K562 (cell line): ENCODE measurements around the gene ACER3. TPM values are rescaled to one million over a fixed set of nuclear protein-coding genes. Genes with fewer than 3 reads are reported as not detected.

ENCODE experiments used
- DIDO1 ChIP-seq: fragments of 450-650 bp; IDR thresholded peaks from 2 replicates; pipeline ENCODE4 v1.6.1; 2016; ENCODE audit warnings: low read depth, missing biosample characterization, missing genetic modification characterization
- ELF2 ChIP-seq: fragments of 250-450 bp; sonication (Bioruptor Pico); IDR thresholded peaks from 2 replicates; pipeline ENCODE4 v1.5.0; 2021; ENCODE audit warnings: mild to moderate bottlenecking
- GABPB2 ChIP-seq: fragments of 250-450 bp; sonication (Bioruptor Pico); conservative IDR thresholded peaks from 2 replicates; pipeline ENCODE4 v1.5.1; 2021; ENCODE audit warnings: mild to moderate bottlenecking
- HDAC3 ChIP-seq: fragments of 450-650 bp; IDR thresholded peaks from 2 replicates; pipeline ENCODE4 v1.6.1; 2018; ENCODE audit warnings: borderline replicate concordance, mild to moderate bottlenecking, moderate library complexity; ENCODE audit not compliant: partially characterized antibody
- HMG20B ChIP-seq: fragments of 250-450 bp; sonication (Bioruptor Pico); IDR thresholded peaks from 2 replicates; pipeline ENCODE4 v1.5.0; 2021; ENCODE audit warnings: mild to moderate bottlenecking
- NELFE ChIP-seq: IDR thresholded peaks from 2 replicates; pipeline ENCODE4 v1.6.1; 2011; ENCODE audit warnings: mild to moderate bottlenecking; ENCODE audit not compliant: insufficient read depth, insufficient read length
- NFIX ChIP-seq: fragments of 250-450 bp; sonication (Bioruptor Pico); IDR thresholded peaks from 2 replicates; pipeline ENCODE4 v1.4.0; 2020; ENCODE audit warnings: low read depth, mild to moderate bottlenecking, moderate library complexity
- NFXL1 ChIP-seq: fragments of 450-650 bp; formaldehyde crosslinking; IDR thresholded peaks from 2 replicates; pipeline ENCODE4 v1.4.0; 2021; ENCODE audit warnings: mild to moderate bottlenecking
- PHF8 ChIP-seq: fragments of 200-600 bp; sonication (generic); IDR thresholded peaks from 2 replicates; pipeline ENCODE4 v1.6.1; 2012; ENCODE audit warnings: mixed run types, mild to moderate bottlenecking, inconsistent platforms, low read length, moderate library complexity, borderline replicate concordance
- POU5F1 ChIP-seq: fragments of 150-350 bp; IDR thresholded peaks from 2 replicates; pipeline ENCODE4 v1.6.1; 2014; ENCODE audit warnings: borderline replicate concordance, low read length, low read depth, mild to moderate bottlenecking; ENCODE audit not compliant: partially characterized antibody
- PTBP1 ChIP-seq: fragments of 200-400 bp; formaldehyde crosslinking; IDR thresholded peaks from 2 replicates; pipeline ENCODE4 v1.6.1; 2017; ENCODE audit warnings: low read depth, low read length
- RHOXF2B ChIP-seq: fragments of 250-450 bp; sonication (Bioruptor Pico); conservative IDR thresholded peaks from 2 replicates; pipeline ENCODE4 v1.5.1; 2021
- SMAD2 ChIP-seq: fragments of 150-350 bp; IDR thresholded peaks from 2 replicates; pipeline ENCODE4 v1.6.1; 2014; ENCODE audit warnings: low read depth, mild to moderate bottlenecking, low read length
- YBX1 ChIP-seq: fragments of 450-650 bp; IDR thresholded peaks from 2 replicates; pipeline ENCODE4 v1.7.1; 2016; ENCODE audit warnings: mild to moderate bottlenecking
- ZNF134 ChIP-seq: fragments of 250-450 bp; sonication (Bioruptor Pico); conservative IDR thresholded peaks from 2 replicates; pipeline ENCODE4 v1.4.0; 2020
- ZNF174 ChIP-seq: fragments of 250-450 bp; sonication (Bioruptor Pico); IDR thresholded peaks from 2 replicates; pipeline ENCODE4 v1.4.0; 2020; ENCODE audit warnings: mild to moderate bottlenecking
- ZNF445 ChIP-seq: fragments of 250-450 bp; sonication (Bioruptor Pico); IDR thresholded peaks from 2 replicates; pipeline ENCODE4 v1.4.0; 2020; ENCODE audit warnings: low read depth, mild to moderate bottlenecking, moderate library complexity
- ZNF707 ChIP-seq: fragments of 250-450 bp; sonication (Bioruptor Pico); conservative IDR thresholded peaks from 2 replicates; pipeline ENCODE4 v1.8.0; 2022; ENCODE audit warnings: inconsistent platforms, mild to moderate bottlenecking, moderate library complexity
- polyA plus RNA-seq, 8 experiments: library from polyadenylated mRNA; depleted of rRNA in 4 of 8; stranded (reverse) in 5 of 8; unstranded in 3 of 8; fragments of >200 nt; fragmentation: Nextera tagmentation in 2 of 8; fragmentation: Illumina TruSeq in 1 of 8; extraction: Ambion mirVana in 2 of 8; extraction: Trizol in 1 of 8; gene quantifications; 2 replicates each; pipeline versions ENCODE4 v1.2.1 to v1.2.3, GENCODE V29; 2011 to 2014; ENCODE audit warnings: inconsistent platforms in 1 of 8, missing spikeins in 1 of 8
- total RNA-seq, 7 experiments: library from RNA; depleted of rRNA in 6 of 7; stranded (reverse); fragments of >200 nt in 6 of 7; fragmentation: Illumina TruSeq in 2 of 7; extraction: Trizol in 2 of 7; gene quantifications; 2 replicates each; pipeline versions ENCODE4 v1.2.1 to v1.2.3, GENCODE V29; 2011 to 2021; ENCODE audit warnings: low replicate concordance in 1 of 7
- TF ChIP-seq, protein P1 (sequence below), 3 experiments: fragments of 200-800 bp in 1 of 3; fragments of 250-450 bp in 1 of 3; fragments of 450-650 bp in 1 of 3; sonication (Bioruptor Pico) in 1 of 3; sonication (Bioruptor generic) in 1 of 3; formaldehyde crosslinking in 1 of 3; IDR thresholded peaks; 2 replicates each; pipeline versions ENCODE4 v1.6.1 to v1.8.0; 2016 to 2022; ENCODE audit warnings: mild to moderate bottlenecking in 2 of 3, missing genetic modification characterization in 2 of 3, missing compliant biosample characterization in 1 of 3, moderate library complexity in 1 of 3
- TF ChIP-seq, protein P2 (sequence below): fragments of 250-450 bp; sonication (Bioruptor Pico); IDR thresholded peaks from 2 replicates; pipeline ENCODE4 v1.9.0; 2021; ENCODE audit warnings: mild to moderate bottlenecking
- TF ChIP-seq, protein P3 (sequence below), 2 experiments: IDR thresholded peaks; 2 replicates each; pipeline ENCODE4 v1.6.1; 2011; ENCODE audit warnings: borderline replicate concordance in 1 of 2, control low read depth in 1 of 2, low read depth in 1 of 2, low read length in 1 of 2, mild to moderate bottlenecking in 1 of 2, mixed read lengths in 1 of 2, moderate library complexity in 1 of 2; ENCODE audit not compliant: insufficient read depth in 1 of 2, insufficient read length in 1 of 2, poor library complexity in 1 of 2, severe bottlenecking in 1 of 2; ENCODE audit errors: extremely low read depth in 1 of 2
- TF ChIP-seq, protein P4 (sequence below): sonication (generic); formaldehyde crosslinking; IDR thresholded peaks from 2 replicates; pipeline ENCODE4 v1.4.0; 2020; ENCODE audit warnings: mild to moderate bottlenecking, missing genetic modification reagents

ACER3 gene
- total and polyA plus RNA-seq, 9 of the 15 experiments (the other 6 are each of a cell fraction or from before 2014, with no cell fraction given): 2.0 to 23.8 (median 9.5) TPM

DNA sequence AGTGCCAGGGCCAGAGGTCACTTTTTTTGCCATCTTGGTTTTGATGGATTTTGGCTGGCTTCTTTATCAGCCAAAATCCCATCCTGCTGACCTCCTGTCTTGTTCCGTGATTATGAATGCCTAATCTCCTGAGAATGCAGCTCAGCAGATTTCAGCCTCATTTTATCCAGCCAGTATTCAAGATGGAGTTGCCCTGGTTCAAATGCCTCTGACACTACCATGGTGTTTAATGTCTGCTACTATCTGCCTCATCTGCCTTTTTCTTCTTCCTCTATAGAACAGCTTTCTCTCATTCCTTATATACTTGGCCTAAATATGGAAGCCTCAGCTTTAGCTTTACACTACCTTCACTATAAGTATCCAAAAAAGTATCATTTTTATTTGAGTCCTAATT is 50.7 kb downstream of the ACER3 start (continued):
- no peak for TF ChIP-seq ZNF134 (CRISPR knock-in tag)
- TF ChIP-seq, protein P1, sequence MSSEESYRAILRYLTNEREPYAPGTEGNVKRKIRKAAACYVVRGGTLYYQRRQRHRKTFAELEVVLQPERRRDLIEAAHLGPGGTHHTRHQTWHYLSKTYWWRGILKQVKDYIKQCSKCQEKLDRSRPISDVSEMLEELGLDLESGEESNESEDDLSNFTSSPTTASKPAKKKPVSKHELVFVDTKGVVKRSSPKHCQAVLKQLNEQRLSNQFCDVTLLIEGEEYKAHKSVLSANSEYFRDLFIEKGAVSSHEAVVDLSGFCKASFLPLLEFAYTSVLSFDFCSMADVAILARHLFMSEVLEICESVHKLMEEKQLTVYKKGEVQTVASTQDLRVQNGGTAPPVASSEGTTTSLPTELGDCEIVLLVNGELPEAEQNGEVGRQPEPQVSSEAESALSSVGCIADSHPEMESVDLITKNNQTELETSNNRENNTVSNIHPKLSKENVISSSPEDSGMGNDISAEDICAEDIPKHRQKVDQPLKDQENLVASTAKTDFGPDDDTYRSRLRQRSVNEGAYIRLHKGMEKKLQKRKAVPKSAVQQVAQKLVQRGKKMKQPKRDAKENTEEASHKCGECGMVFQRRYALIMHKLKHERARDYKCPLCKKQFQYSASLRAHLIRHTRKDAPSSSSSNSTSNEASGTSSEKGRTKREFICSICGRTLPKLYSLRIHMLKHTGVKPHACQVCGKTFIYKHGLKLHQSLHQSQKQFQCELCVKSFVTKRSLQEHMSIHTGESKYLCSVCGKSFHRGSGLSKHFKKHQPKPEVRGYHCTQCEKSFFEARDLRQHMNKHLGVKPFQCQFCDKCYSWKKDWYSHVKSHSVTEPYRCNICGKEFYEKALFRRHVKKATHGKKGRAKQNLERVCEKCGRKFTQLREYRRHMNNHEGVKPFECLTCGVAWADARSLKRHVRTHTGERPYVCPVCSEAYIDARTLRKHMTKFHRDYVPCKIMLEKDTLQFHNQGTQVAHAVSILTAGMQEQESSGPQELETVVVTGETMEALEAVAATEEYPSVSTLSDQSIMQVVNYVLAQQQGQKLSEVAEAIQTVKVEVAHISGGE (CRISPR knock-in tag; IDR thresholded peaks at IDR 0.05): 0 out of 6 replicates have a peak, but pooled peaks of 1 of the 3 experiments have one; percentile 51
- TF ChIP-seq POU5F1: no peak
- no peak for TF ChIP-seq PTBP1
- TF ChIP-seq PHF8: no peak
- TF ChIP-seq, protein P2, sequence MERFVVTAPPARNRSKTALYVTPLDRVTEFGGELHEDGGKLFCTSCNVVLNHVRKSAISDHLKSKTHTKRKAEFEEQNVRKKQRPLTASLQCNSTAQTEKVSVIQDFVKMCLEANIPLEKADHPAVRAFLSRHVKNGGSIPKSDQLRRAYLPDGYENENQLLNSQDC (CRISPR knock-in tag): no peak
- no peak for TF ChIP-seq NFIX (CRISPR knock-in tag)
- TF ChIP-seq HMG20B (CRISPR knock-in tag): no peak
- no peak for TF ChIP-seq NELFE
- no peak for TF ChIP-seq NFXL1 (CRISPR knock-in tag)
- TF ChIP-seq YBX1: no peak
- TF ChIP-seq DIDO1: peak; percentile 72; the same call in 1 of the 2 replicates
- TF ChIP-seq ZNF445: no peak
- no peak for TF ChIP-seq RHOXF2B
- no peak for TF ChIP-seq HDAC3
- TF ChIP-seq ZNF174 (CRISPR knock-in tag): no peak
- TF ChIP-seq, protein P3, sequence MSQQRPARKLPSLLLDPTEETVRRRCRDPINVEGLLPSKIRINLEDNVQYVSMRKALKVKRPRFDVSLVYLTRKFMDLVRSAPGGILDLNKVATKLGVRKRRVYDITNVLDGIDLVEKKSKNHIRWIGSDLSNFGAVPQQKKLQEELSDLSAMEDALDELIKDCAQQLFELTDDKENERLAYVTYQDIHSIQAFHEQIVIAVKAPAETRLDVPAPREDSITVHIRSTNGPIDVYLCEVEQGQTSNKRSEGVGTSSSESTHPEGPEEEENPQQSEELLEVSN (IDR thresholded peaks at IDR 0.05; ENCODE audit: borderline replicate concordance in 1 of 2, extremely low read depth in 1 of 2, insufficient read depth in 1 of 2, insufficient read length in 1 of 2, low read depth in 1 of 2, low read length in 1 of 2, poor library complexity in 1 of 2, severe bottlenecking in 1 of 2): no peak
- TF ChIP-seq SMAD2: no peak
- TF ChIP-seq, protein P4, sequence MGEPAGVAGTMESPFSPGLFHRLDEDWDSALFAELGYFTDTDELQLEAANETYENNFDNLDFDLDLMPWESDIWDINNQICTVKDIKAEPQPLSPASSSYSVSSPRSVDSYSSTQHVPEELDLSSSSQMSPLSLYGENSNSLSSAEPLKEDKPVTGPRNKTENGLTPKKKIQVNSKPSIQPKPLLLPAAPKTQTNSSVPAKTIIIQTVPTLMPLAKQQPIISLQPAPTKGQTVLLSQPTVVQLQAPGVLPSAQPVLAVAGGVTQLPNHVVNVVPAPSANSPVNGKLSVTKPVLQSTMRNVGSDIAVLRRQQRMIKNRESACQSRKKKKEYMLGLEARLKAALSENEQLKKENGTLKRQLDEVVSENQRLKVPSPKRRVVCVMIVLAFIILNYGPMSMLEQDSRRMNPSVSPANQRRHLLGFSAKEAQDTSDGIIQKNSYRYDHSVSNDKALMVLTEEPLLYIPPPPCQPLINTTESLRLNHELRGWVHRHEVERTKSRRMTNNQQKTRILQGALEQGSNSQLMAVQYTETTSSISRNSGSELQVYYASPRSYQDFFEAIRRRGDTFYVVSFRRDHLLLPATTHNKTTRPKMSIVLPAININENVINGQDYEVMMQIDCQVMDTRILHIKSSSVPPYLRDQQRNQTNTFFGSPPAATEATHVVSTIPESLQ (CRISPR knock-in tag): no peak
- TF ChIP-seq ZNF707 (CRISPR knock-in tag): no peak
- TF ChIP-seq GABPB2 (CRISPR knock-in tag): no peak
- TF ChIP-seq ELF2 (CRISPR knock-in tag): no peak
